ENCODE measurements around the gene TSHZ2. TPM values are rescaled to one million over a fixed set of nuclear protein-coding genes. Genes with fewer than 3 reads are reported as not detected.

TSHZ2 gene
- total RNA-seq, 2 experiments from 2014 or later, result 34.1 to 37.8 TPM

GRCh38 chr20:53074811-53075314 is 102.7 kb downstream of the TSHZ2 start:
- H3K27ac Mint-ChIP-seq, result no peak overlapping the region
- CTCF ChIA-PET, result interaction anchor here (0.6 kb wide), 2 partner anchors 96 to 104 kb away, joined by 3 to 6 read pairs; no protein-coding TSS in a partner anchor
- intact Hi-C loops (cut with micrococcal nuclease), result loop anchor here (5.0 kb wide), 4 partner anchors 507 to 1543 kb away; no protein-coding TSS in a partner anchor

DNA sequence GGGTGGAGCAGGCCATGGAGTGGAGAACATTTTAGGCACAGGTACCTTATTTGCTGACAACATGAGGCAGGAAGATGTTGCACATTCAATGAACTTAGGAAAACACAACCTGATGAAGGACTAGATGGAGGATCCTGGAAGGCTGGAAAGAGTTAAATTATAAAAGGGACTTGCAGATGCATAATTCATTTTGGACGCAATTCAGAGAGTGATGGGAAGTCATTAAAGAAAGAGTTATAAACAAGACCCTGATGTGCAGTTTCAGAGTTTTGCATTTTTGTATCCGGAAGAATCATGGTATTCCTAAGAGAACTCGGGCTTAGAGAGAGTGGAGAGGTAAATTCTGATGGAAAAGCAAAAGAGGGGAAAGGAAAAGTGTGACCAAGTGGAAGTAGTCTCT is 104.5 kb downstream of the TSHZ2 start:
- Mint-ChIP-seq H3K27ac (no peak overlapping the region), H3K27me3 (ENCODE audit: low read depth) (no peaks in the 10 kb centered on the region), H3K36me3 (ENCODE audit: low read depth) (peaks cover 9% of the 10 kb centered on the region), H3K9me3 (no peaks in the 10 kb centered on the region), H3K4me1 (ENCODE audit: low read depth) (peaks cover 47% of the 10 kb centered on the region), H3K4me3 (no peak overlapping the region)
- no peak for DNase-seq
- intact Hi-C loops (cut with micrococcal nuclease), result loop anchor here (1.0 to 5.0 kb wide), 3 partner anchors 70 to 764 kb away; no protein-coding TSS in a partner anchor
- CTCF ChIA-PET, result no interaction called here

More at GRCh38 chr20:53074811-53075314, 102.7 kb downstream of the TSHZ2 start:
- Mint-ChIP-seq H3K36me3 (ENCODE audit: low read depth) (peaks cover 5% of the 10 kb centered on the region), H3K4me1 (ENCODE audit: low read depth) (peaks cover 47% of the 10 kb centered on the region), H3K27me3 (ENCODE audit: low read depth) (no peaks in the 10 kb centered on the region), H3K9me3 (no peaks in the 10 kb centered on the region), H3K4me3 (no peak overlapping the region)
- no peak for DNase-seq

- peaks cover 13% of the 10 kb centered on the region for H3K36me3 Mint-ChIP-seq (ENCODE audit: low read depth)
- H3K4me3 Mint-ChIP-seq, result no peak overlapping the region
- CTCF ChIA-PET, result interaction anchor here (0.8 to 1.5 kb wide), 2 partner anchors 48 to 415 kb away, joined by 3 to 4 read pairs; no protein-coding TSS in a partner anchor
- peaks cover 46% of the 10 kb centered on the region for H3K4me1 Mint-ChIP-seq (ENCODE audit: low read depth)
- peak; percentile 59 for DNase-seq
- no peak overlapping the region for H3K27ac Mint-ChIP-seq
- intact Hi-C loops (cut with micrococcal nuclease), result loop anchor here (1.0 to 5.0 kb wide), 7 partner anchors 7 to 765 kb away; no protein-coding TSS in a partner anchor
- H3K9me3 Mint-ChIP-seq, result no peaks in the 10 kb centered on the region
- H3K27me3 Mint-ChIP-seq (ENCODE audit: low read depth), result no peaks in the 10 kb centered on the region
Observed at GRCh38 chr20:53077373-53078205, 105.4 kb downstream of the TSHZ2 start.

GRCh38 chr20:53078761-53079160 is 106.6 kb downstream of the TSHZ2 start:
- intact Hi-C loops (cut with micrococcal nuclease), result loop anchor here (1.0 to 5.0 kb wide), 5 partner anchors 8 to 766 kb away; no protein-coding TSS in a partner anchor

GRCh38 chr20:53079261-53079691 is 107.1 kb downstream of the TSHZ2 start:
- Mint-ChIP-seq H3K4me1 (ENCODE audit: low read depth) (peaks cover 37% of the 10 kb centered on the region), H3K9me3 (no peaks in the 10 kb centered on the region), H3K4me3 (no peak overlapping the region), H3K27ac (no peak overlapping the region), H3K27me3 (ENCODE audit: low read depth) (no peaks in the 10 kb centered on the region), H3K36me3 (ENCODE audit: low read depth) (peaks cover 11% of the 10 kb centered on the region)
- DNase-seq, result no peak
- CTCF ChIA-PET, result interaction anchor here (0.7 to 1.0 kb wide), 3 partner anchors 17 to 67 kb away, joined by 3 to 4 read pairs (median 3); no protein-coding TSS in a partner anchor
- intact Hi-C loops (cut with micrococcal nuclease), result loop anchor here (2.0 to 5.0 kb wide), 2 partner anchors 138 to 767 kb away; no protein-coding TSS in a partner anchor

More at GRCh38 chr20:53078761-53079160, 106.6 kb downstream of the TSHZ2 start:
- Mint-ChIP-seq H3K4me3 (no peak overlapping the region), H3K27ac (no peak overlapping the region), H3K36me3 (ENCODE audit: low read depth) (peaks cover 11% of the 10 kb centered on the region), H3K9me3 (no peaks in the 10 kb centered on the region), H3K4me1 (ENCODE audit: low read depth) (peaks cover 40% of the 10 kb centered on the region), H3K27me3 (ENCODE audit: low read depth) (no peaks in the 10 kb centered on the region)
- no peak for DNase-seq
- CTCF ChIA-PET, result interaction anchor here (0.9 kb wide), 1 partner anchor 16 kb away, joined by 3 read pairs; no protein-coding TSS in a partner anchor

DNA sequence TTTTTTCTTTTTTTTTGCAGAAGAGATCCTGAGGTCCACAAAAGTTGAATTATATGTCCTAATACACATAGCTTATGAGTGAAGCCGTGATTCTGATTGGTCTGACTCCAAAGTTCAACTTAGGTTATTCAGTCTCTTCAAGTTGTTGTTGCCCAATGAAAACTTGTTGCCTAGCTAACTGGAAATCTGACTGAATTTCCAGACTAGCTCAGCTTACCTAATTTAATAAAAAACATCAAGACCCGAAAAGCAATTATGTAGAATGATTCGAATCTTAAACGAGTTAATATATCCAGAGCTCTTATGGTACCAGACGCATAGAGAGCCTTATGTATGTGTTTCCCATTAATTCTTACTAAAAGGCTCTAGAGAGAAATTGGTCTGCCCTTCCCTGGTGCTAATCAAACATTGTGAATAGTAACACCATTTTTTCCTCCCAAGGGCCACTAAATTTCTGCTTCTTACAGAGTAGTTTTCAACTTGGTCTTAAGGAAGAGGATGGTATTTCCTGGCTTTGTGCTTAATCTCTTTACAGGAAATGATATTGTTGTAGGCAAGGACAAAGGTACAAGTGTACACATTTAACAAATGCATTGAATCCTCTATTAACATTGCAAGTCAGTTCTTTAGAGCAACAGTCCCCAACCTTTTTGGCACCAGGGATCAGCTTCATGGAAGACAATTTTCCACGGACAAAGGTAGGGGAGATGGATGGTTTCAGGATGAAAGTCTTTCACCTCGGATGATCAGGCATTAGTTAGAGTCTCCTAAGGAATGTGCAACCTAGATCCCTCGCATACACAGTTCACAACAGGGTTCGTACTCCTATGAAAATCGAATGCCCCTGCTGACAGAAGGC is 107.9 kb downstream of the TSHZ2 start:
- Mint-ChIP-seq H3K9me3 (no peaks in the 10 kb centered on the region), H3K4me3 (no peak overlapping the region), H3K27me3 (ENCODE audit: low read depth) (no peaks in the 10 kb centered on the region), H3K4me1 (ENCODE audit: low read depth) (peaks cover 35% of the 10 kb centered on the region), H3K36me3 (ENCODE audit: low read depth) (peaks cover 11% of the 10 kb centered on the region), H3K27ac (no peak overlapping the region)
- intact Hi-C loops (cut with micrococcal nuclease), result loop anchor here (2.0 to 5.0 kb wide), 2 partner anchors 137 to 768 kb away; no protein-coding TSS in a partner anchor
- CTCF ChIA-PET, result interaction anchor here (0.6 to 1.0 kb wide), 3 partner anchors 35 to 71 kb away, joined by 3 to 4 read pairs (median 3); no protein-coding TSS in a partner anchor
- DNase-seq, result no peak

DNA sequence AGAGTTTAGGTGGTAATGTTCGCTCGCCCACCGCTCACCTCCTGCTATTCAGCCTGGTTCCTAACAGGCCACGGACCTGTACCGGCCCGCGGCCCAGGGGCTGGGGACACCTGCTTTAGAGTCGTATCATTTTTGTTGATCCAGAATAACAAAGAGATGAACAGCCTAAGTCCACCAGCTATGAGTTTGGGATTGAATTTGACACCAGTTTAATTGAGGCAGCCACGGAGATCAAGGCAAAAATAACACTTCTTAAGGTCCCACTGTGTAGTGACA is 108.5 kb downstream of the TSHZ2 start:
- Mint-ChIP-seq H3K4me3 (no peak overlapping the region), H3K27me3 (ENCODE audit: low read depth) (no peaks in the 10 kb centered on the region), H3K9me3 (no peaks in the 10 kb centered on the region), H3K4me1 (ENCODE audit: low read depth) (peaks cover 40% of the 10 kb centered on the region), H3K27ac (no peak overlapping the region), H3K36me3 (ENCODE audit: low read depth) (peaks cover 11% of the 10 kb centered on the region)
- intact Hi-C loops (cut with micrococcal nuclease), result no loop called here
- CTCF ChIA-PET, result no interaction called here
- DNase-seq, result no peak

DNA sequence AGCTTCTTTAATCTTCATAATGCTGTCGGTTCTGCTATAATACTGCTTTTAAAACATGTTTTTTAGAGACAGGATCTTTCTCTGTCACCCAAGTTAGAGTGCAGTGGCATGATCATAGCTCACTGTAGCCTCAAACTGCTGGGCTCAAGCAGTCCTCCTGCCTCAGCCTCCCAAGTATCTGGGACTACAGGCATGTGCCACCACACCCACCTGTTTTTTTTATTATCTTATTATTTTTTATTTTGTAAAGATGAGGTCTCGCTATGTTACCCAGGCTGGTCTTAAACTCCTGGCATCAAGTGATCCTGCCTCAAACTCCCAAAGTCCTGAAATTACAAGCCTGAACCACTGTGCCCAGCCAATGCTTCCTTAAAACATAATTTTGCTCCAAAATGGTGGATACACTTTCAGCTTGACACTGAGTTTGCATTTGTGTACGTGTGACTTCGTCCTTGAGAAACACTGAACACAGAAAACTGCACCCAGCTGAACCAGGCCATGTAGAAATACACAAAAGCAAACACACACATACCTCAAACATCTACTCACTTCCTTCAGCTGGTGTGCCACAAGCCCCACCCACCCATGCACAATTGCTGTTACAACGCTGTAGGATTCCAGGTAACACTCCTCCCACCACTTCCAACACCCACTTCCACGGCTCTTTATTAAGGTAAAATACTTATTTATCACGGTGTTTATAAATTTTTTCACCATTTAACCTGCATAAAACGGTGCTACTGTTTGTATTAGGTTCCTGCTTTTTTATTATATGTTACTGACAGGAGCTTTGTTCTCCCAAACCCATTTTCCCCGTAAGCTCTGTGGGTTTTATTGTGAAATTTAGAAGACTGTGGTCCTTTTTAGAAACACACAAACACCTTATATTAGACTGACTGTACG is 109.1 kb downstream of the TSHZ2 start:
- peak overlapping the region; percentile 81 for H3K27ac Mint-ChIP-seq
- H3K27me3 Mint-ChIP-seq (ENCODE audit: low read depth), result no peaks in the 10 kb centered on the region
- peak overlapping the region; percentile 44 for H3K4me3 Mint-ChIP-seq
- no peaks in the 10 kb centered on the region for H3K9me3 Mint-ChIP-seq
- intact Hi-C loops (cut with micrococcal nuclease), result no loop called here
- H3K4me1 Mint-ChIP-seq (ENCODE audit: low read depth), result peaks cover 44% of the 10 kb centered on the region
- peaks cover 11% of the 10 kb centered on the region for H3K36me3 Mint-ChIP-seq (ENCODE audit: low read depth)
- DNase-seq, result peak; percentile 67
- CTCF ChIA-PET, result no interaction called here

DNA sequence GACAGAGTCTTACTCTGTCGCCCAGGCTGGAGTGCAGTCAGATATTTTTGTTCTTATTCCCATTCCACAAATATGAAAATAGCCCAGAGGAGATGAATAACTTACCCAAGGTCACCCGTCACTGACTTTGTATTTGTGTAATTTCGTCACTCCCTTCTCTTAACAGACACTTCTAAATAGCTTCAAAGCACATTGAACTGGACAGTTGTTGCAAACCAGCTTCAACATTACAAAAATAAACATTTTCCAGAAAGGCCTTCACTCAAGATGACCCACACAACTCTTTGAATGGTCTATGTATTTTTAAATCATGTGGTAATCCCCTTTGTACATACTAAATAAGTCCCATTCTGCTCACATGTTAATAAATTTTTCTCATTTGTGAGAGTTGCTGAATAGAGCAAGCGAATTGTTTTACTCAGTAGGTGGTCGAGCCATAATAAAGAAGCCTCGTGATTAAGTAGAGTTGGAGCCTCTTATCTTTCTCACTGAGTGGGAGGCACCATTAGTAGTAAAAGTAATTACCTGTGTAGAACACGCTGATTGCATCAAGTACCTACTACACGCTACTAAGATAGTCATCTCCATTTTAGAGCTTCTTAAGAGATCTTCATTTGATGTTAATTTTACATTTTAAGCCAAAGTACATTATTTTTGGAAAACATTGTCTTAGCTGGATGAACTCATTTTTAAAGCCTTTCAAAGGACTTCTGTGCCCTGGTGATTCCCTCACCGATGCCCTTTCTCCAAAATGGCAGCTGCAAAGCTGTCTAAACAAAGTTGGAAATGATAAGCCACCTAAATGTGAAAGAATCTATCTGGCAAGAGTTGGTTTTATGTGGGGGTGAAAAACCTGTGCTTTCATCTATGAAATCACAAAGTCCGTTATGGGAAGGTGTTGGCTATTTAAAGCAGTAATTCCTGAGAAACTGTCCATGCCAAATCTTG is 110.0 kb downstream of the TSHZ2 start:
- H3K27me3 Mint-ChIP-seq (ENCODE audit: low read depth), result no peaks in the 10 kb centered on the region
- DNase-seq, result no peak
- H3K4me1 Mint-ChIP-seq (ENCODE audit: low read depth), result peaks cover 51% of the 10 kb centered on the region
- H3K27ac Mint-ChIP-seq, result peak overlapping the region; percentile 81
- intact Hi-C loops (cut with micrococcal nuclease), result no loop called here
- no peak overlapping the region for H3K4me3 Mint-ChIP-seq
- H3K36me3 Mint-ChIP-seq (ENCODE audit: low read depth), result peaks cover 15% of the 10 kb centered on the region
- no peaks in the 10 kb centered on the region for H3K9me3 Mint-ChIP-seq
- CTCF ChIA-PET, result interaction anchor here (0.7 kb wide), 1 partner anchor 37 kb away, joined by 3 read pairs; no protein-coding TSS in a partner anchor

GRCh38 chr20:53083411-53083810 is 111.3 kb downstream of the TSHZ2 start:
- Mint-ChIP-seq H3K4me1 (ENCODE audit: low read depth) (peaks cover 63% of the 10 kb centered on the region), H3K36me3 (ENCODE audit: low read depth) (peaks cover 15% of the 10 kb centered on the region), H3K27me3 (ENCODE audit: low read depth) (no peaks in the 10 kb centered on the region), H3K27ac (no peak overlapping the region), H3K9me3 (no peaks in the 10 kb centered on the region), H3K4me3 (no peak overlapping the region)
- intact Hi-C loops (cut with micrococcal nuclease), result no loop called here
- CTCF ChIA-PET, result interaction anchor here (0.6 to 0.7 kb wide), 2 partner anchors 55 to 111 kb away, joined by 3 read pairs; no protein-coding TSS in a partner anchor
- no peak for DNase-seq

Measured in activated naive CD4-positive, alpha-beta T cell treated with anti-CD3 and anti-CD28 coated beads for 36 hours (primary cell).